HepG2 (cell line): ENCODE measurements around the gene GPR12. TPM values are rescaled to one million over a fixed set of nuclear protein-coding genes. Genes with fewer than 3 reads are reported as not detected.

Experiments
- ATAC-seq: fragments of 200-7000 bp; cut with Tn5 transposase; 3 replicates; pipeline ENCODE4 v1.9.1; 2020; ENCODE audit warnings: mild to moderate bottlenecking, moderate library complexity
- BruUV-seq: library from RNA; stranded (reverse); fragments of 400-500 nt; replicated peaks from 2 replicates; lab custom pipeline; 2021; lab: Mats Ljungman, UMichigan
- CTCF ChIA-PET: fragments of 300-600 bp; formaldehyde crosslinking; extraction: SDS; loops from one replicate; lab custom pipeline; 2021; ENCODE audit warnings: low total read pairs, inconsistent platforms, low intra/inter-chr PET ratio; lab: Yijun Ruan, JAX
- POLR2A ChIA-PET: fragments of 350-600 bp; sonication (Branson Sonifier 250); formaldehyde crosslinking; loops from one replicate; lab custom pipeline; 2020; ENCODE audit warnings: antibody characterized with exemption, inconsistent platforms; lab: Yijun Ruan, JAX
- DNase-seq: peaks from one replicate; pipeline ENCODE4 v3.0.0-alpha.2; 2015; ENCODE audit warnings: low spot score
- FAIRE-seq: peaks from 3 replicates; lab custom pipeline; 2011; peaks lifted over from hg19 to GRCh38; lab: Jason Lieb, UNC
- H2AFZ ChIP-seq: one replicate; pipeline ENCODE4 v1.6.1; 2011; ENCODE audit warnings: low read length, inconsistent platforms
- H3K27ac ChIP-seq: fragments of 300-600 bp; 3 replicates; pipeline ENCODE4 v1.8.0; 2011; ENCODE audit warnings: mixed run types, mild to moderate bottlenecking, mixed read lengths, low read length, inconsistent platforms; ENCODE audit not compliant: insufficient read depth; ENCODE audit errors: extremely low read length
- H3K27me3 ChIP-seq, 2 experiments: fragments of 200-600 bp in 1 of 2; 2 replicates in 1 of 2; 3 replicates in 1 of 2; pipeline versions ENCODE4 v1.6.0 to v1.8.0; 2011; ENCODE audit warnings: low read length in 2 of 2, mild to moderate bottlenecking in 2 of 2, moderate library complexity in 2 of 2, inconsistent platforms in 1 of 2; ENCODE audit not compliant: insufficient read depth in 2 of 2, control insufficient read depth in 1 of 2
- H3K36me3 ChIP-seq, 2 experiments: fragments of 200-600 bp in 1 of 2; replicated peaks in 1 of 2; 2 replicates in 1 of 2; 3 replicates in 1 of 2; pipeline versions ENCODE4 v1.5.1 to v1.8.0; 2011; ENCODE audit warnings: low read length in 2 of 2, inconsistent platforms in 1 of 2; ENCODE audit not compliant: insufficient read depth in 2 of 2, control insufficient read depth in 1 of 2
- H3K4me1 ChIP-seq: 2 replicates; pipeline ENCODE4 v1.5.1; 2012; ENCODE audit warnings: low read length, inconsistent platforms; ENCODE audit not compliant: insufficient read depth
- H3K4me2 ChIP-seq: 2 replicates; pipeline ENCODE4 v1.6.0; 2011; ENCODE audit warnings: low read depth, low read length, inconsistent platforms
- H3K4me3 ChIP-seq, 3 experiments: fragments of 200-600 bp in 1 of 3; sonication (generic), shearing (Covaris generic) in 1 of 3; replicated peaks in 1 of 3; 2 replicates each; pipeline ENCODE4 v1.5.1; 2011 to 2016; ENCODE audit warnings: low read length in 3 of 3, inconsistent platforms in 2 of 3, low read depth in 2 of 3, mild to moderate bottlenecking in 2 of 3, control low read depth in 1 of 3, mixed read lengths in 1 of 3; ENCODE audit not compliant: insufficient read depth in 1 of 3
- H3K79me2 ChIP-seq: one replicate; pipeline ENCODE4 v1.6.1; 2011; ENCODE audit warnings: low read length, inconsistent platforms; ENCODE audit not compliant: insufficient read depth
- H3K9ac ChIP-seq: 2 replicates; pipeline ENCODE4 v1.6.0; 2011; ENCODE audit warnings: mild to moderate bottlenecking, low read depth, low read length, inconsistent platforms; ENCODE audit not compliant: insufficient read depth
- H3K9me3 ChIP-seq: 2 replicates; pipeline ENCODE4 v1.5.1; 2012; ENCODE audit warnings: mild to moderate bottlenecking, low read length
- H4K20me1 ChIP-seq: 2 replicates; pipeline ENCODE4 v1.6.0; 2011; ENCODE audit warnings: inconsistent platforms, mild to moderate bottlenecking, low read length, moderate library complexity; ENCODE audit not compliant: insufficient read depth
- AGO1 ChIP-seq: fragments of 200-400 bp; formaldehyde crosslinking; IDR thresholded peaks from 2 replicates; pipeline ENCODE4 v1.6.1; 2017; ENCODE audit warnings: mild to moderate bottlenecking, low read depth, low read length, moderate library complexity; ENCODE audit not compliant: poor library complexity, severe bottlenecking
- CENPX ChIP-seq: sonication (generic); formaldehyde crosslinking; IDR thresholded peaks from 2 replicates; pipeline ENCODE4 v1.9.0; 2021; ENCODE audit warnings: mild to moderate bottlenecking, missing genetic modification reagents, moderate library complexity
- KDM4B ChIP-seq: sonication (generic); formaldehyde crosslinking; IDR thresholded peaks from 2 replicates; pipeline ENCODE4 v1.4.0; 2020; ENCODE audit warnings: missing genetic modification reagents
- NFE2L2 ChIP-seq: fragments of 150-350 bp; IDR thresholded peaks from 2 replicates; pipeline ENCODE4 v1.6.1; 2014; ENCODE audit warnings: low read length
- RAD51 ChIP-seq: fragments of 450-650 bp; IDR thresholded peaks from 2 replicates; pipeline ENCODE4 v1.6.1; 2016; ENCODE audit warnings: borderline replicate concordance
- RNF2 ChIP-seq: fragments of 450-650 bp; conservative IDR thresholded peaks from 2 replicates; pipeline ENCODE4 v1.6.1; 2016; ENCODE audit warnings: low read depth
- SMAD3 ChIP-seq: sonication (generic); formaldehyde crosslinking; IDR thresholded peaks from 2 replicates; pipeline ENCODE4 v1.4.0; 2020; ENCODE audit warnings: missing genetic modification reagents
- TGIF2 ChIP-seq: IDR thresholded peaks from 2 replicates; pipeline ENCODE4 v1.6.1; 2016; ENCODE audit warnings: control low read depth, missing compliant biosample characterization
- ZIK1 ChIP-seq: sonication (generic); formaldehyde crosslinking; IDR thresholded peaks from 2 replicates; pipeline ENCODE4 v1.5.0; 2020; ENCODE audit warnings: mild to moderate bottlenecking, low read depth, missing genetic modification reagents, borderline replicate concordance
- WGBS: methylation state at CpG from one replicate; pipeline ENCODE4 v1.1.6; 2017; ENCODE audit warnings: low lambda C conversion rate; 5-methylcytosine and 5-hydroxymethylcytosine counted together
- in situ Hi-C: cut with HindIII; loops from 2 replicates; pipeline ENCODE4 v1.10.0; 2017; ENCODE audit warnings: low pct_unique_long_range_greater_than_20kb; ENCODE audit not compliant: extremely low pct_ligation_motif_present
- intact Hi-C: fragments of 100-400 bp; cut with micrococcal nuclease; formaldehyde crosslinking; loops from one replicate; pipeline ENCODE4 v1.10.0; 2022; ENCODE audit not compliant: unreplicated experiment
- polyA plus RNA-seq, 8 experiments: library from polyadenylated mRNA; depleted of rRNA in 3 of 8; stranded (reverse) in 7 of 8; unstranded in 1 of 8; fragments of >200 nt; fragmentation: Illumina TruSeq in 4 of 8; extraction: Trizol in 4 of 8; gene quantifications; 2 replicates each; pipeline versions ENCODE4 v1.2.1 to v1.2.3, GENCODE V29; 2011 to 2016; ENCODE audit warnings: low read depth in 4 of 8, missing spikeins in 1 of 8, mixed read lengths in 1 of 8; ENCODE audit not compliant: insufficient read depth in 1 of 8
- total RNA-seq, 5 experiments: library from RNA; depleted of rRNA; stranded (reverse); fragments of >200 nt; fragmentation: Illumina TruSeq; extraction: Trizol; gene quantifications; 2 replicates each; pipeline ENCODE4 v1.2.3, GENCODE V29; 2016; ENCODE audit warnings: low read depth in 1 of 5
- TF ChIP-seq, protein P1 (sequence below): sonication (generic); formaldehyde crosslinking; IDR thresholded peaks from 2 replicates; pipeline ENCODE4 v1.4.0; 2020; ENCODE audit warnings: mild to moderate bottlenecking, low read depth, missing genetic modification reagents
- TF ChIP-seq, protein P2 (sequence below): sonication (generic); formaldehyde crosslinking; IDR thresholded peaks from 2 replicates; pipeline ENCODE4 v1.5.0; 2020; ENCODE audit warnings: missing genetic modification reagents

Gene GPR12
- total and polyA plus RNA-seq, 2 of the 13 experiments (the other 11 are each of a cell fraction or from before 2014, with no cell fraction given) = not detected

DNA sequence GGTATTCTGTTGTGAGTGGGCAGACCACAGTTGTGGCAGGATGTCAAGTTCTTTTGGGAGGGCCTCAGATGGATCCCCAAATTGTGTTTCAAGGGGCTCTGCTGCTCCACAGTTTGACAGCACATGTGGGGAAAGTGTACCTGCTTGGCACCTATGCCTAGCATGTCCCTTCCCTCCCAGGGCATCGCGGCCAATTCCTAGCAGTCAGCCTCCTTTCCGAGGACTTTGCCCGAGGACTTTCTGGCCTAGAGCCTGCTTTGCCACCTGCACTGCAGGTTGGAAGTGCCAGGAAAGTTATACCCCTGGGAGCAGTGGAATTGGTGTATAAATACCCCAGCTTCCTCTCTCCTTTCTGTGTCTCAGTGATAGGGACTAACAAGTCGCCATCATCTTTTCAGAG is 11.9 kb upstream of the GPR12 start:
- ChIA-PET CTCF (no interaction called here), POLR2A (no interaction called here)
- DNase-seq (no peak), FAIRE-seq (no peak), ATAC-seq (no peak)
- Histone ChIP-seq H3K36me3 (no peaks in the 10 kb centered on the region), H4K20me1 (no peaks in the 10 kb centered on the region), H3K4me3 (no peak overlapping the region), H3K9ac (no peak overlapping the region), H3K27me3 (peaks cover 0 to 1% of the 10 kb centered on the region in 2 experiments; a peak in 1 of 5 replicates), H3K4me2 (no peak overlapping the region), H3K9me3 (no peaks in the 10 kb centered on the region), H3K27ac (no peak overlapping the region), H2AFZ (no peak overlapping the region), H3K4me1 (no peaks in the 10 kb centered on the region), H3K79me2 (no peaks in the 10 kb centered on the region)
- 18% methylated on average over 2 of the region's 5 CpGs for WGBS
- in situ Hi-C loops = no loop called here
- TF ChIP-seq NFE2L2 = no peak
- TF ChIP-seq, protein P1, sequence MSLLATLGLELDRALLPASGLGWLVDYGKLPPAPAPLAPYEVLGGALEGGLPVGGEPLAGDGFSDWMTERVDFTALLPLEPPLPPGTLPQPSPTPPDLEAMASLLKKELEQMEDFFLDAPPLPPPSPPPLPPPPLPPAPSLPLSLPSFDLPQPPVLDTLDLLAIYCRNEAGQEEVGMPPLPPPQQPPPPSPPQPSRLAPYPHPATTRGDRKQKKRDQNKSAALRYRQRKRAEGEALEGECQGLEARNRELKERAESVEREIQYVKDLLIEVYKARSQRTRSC (CRISPR knock-in tag) = no peak
- TF ChIP-seq RNF2 = no peak
- TF ChIP-seq SMAD3 = no peak
- TF ChIP-seq, protein P2, sequence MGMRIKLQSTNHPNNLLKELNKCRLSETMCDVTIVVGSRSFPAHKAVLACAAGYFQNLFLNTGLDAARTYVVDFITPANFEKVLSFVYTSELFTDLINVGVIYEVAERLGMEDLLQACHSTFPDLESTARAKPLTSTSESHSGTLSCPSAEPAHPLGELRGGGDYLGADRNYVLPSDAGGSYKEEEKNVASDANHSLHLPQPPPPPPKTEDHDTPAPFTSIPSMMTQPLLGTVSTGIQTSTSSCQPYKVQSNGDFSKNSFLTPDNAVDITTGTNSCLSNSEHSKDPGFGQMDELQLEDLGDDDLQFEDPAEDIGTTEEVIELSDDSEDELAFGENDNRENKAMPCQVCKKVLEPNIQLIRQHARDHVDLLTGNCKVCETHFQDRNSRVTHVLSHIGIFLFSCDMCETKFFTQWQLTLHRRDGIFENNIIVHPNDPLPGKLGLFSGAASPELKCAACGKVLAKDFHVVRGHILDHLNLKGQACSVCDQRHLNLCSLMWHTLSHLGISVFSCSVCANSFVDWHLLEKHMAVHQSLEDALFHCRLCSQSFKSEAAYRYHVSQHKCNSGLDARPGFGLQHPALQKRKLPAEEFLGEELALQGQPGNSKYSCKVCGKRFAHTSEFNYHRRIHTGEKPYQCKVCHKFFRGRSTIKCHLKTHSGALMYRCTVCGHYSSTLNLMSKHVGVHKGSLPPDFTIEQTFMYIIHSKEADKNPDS = no peak
- TF ChIP-seq TGIF2 = no peak
- no peak for TF ChIP-seq CENPX
- TF ChIP-seq KDM4B (CRISPR knock-in tag) = no peak
- TF ChIP-seq ZIK1 (CRISPR knock-in tag) = no peak
- TF ChIP-seq AGO1 = no peak
- no peak for TF ChIP-seq RAD51
- intact Hi-C loops = no loop called here
- no TSS peak for BruUV-seq
